Gastrocnemius medialis (tissue), 4 donors: ENCODE data around the gene DGCR2.

Experiments
- POLR2A ChIP-seq, 2 donors: fragments of 450-650 bp; IDR thresholded peaks; one replicate each; pipeline ENCODE4 v1.6.1; 2017; ENCODE audit warnings: antibody characterized with exemption in 2 of 2, mild to moderate bottlenecking in 2 of 2, moderate library complexity in 2 of 2
- TF ChIP-seq, protein P1 (sequence below), 5 experiments: fragments of 450-650 bp in 3 of 5; fragments of 200-600 bp in 2 of 5; sonication (generic) in 2 of 5; IDR thresholded peaks in 4 of 5; conservative IDR thresholded peaks in 1 of 5; 1 replicate in 4 of 5; 2 replicates in 1 of 5; pipeline ENCODE4 v1.5.1; 2016 to 2019; ENCODE audit warnings: antibody characterized with exemption in 5 of 5, mild to moderate bottlenecking in 3 of 5, moderate library complexity in 3 of 5

DNA sequence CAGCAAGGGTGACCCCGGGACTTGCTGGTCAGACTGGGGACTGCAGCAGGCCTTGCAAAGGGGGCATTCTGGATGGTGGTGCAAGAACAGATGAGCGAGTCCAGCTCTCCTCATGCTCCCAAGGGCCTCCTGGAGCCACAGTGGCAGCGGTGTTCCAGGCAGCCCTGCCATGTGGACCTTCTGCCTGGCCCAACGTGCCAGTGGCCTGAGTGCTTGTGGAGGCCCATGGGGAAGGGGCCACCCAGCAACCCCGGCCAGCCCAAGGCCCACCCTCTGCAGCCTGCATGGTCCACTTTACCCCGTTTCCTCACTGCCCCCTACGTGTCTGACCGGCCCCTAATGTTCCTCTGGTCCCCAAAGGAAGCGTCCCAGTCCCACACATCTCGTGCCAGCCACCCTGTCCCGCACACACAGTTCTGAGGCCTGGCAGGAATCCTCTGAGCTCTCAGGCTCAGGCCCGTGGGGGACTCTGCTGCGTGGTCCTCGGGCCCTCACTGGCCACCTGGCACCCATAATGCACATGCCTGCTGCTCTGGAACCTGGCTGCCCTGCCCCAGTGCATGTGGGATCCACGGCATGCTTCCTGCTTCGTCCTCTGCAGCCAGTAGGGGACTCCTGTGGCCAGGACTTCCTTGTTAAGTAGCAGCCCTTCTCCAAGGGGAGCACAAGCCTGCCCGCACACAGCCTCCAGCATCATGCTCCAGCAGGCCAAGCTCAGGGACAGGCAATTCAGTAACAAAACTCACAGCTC, 85.5 kb downstream of the DGCR2 start:
- TF ChIP-seq, protein P1, sequence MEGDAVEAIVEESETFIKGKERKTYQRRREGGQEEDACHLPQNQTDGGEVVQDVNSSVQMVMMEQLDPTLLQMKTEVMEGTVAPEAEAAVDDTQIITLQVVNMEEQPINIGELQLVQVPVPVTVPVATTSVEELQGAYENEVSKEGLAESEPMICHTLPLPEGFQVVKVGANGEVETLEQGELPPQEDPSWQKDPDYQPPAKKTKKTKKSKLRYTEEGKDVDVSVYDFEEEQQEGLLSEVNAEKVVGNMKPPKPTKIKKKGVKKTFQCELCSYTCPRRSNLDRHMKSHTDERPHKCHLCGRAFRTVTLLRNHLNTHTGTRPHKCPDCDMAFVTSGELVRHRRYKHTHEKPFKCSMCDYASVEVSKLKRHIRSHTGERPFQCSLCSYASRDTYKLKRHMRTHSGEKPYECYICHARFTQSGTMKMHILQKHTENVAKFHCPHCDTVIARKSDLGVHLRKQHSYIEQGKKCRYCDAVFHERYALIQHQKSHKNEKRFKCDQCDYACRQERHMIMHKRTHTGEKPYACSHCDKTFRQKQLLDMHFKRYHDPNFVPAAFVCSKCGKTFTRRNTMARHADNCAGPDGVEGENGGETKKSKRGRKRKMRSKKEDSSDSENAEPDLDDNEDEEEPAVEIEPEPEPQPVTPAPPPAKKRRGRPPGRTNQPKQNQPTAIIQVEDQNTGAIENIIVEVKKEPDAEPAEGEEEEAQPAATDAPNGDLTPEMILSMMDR (IDR thresholded peaks at IDR 0.05 in 4 of 5, conservative IDR thresholded peaks at IDR 0.05 in 1 of 5): no peak
- no peak for TF ChIP-seq POLR2A (IDR thresholded peaks at IDR 0.05)
